WTC11 (cell line): ENCODE measurements around the gene MDH1. TPM values are rescaled to one million over a fixed set of nuclear protein-coding genes. Genes with fewer than 3 reads are reported as not detected.

Source experiments
- ATAC-seq: fragments of 200-7000 bp; cut with Tn5 transposase; 2 replicates; pipeline ENCODE4 v1.10.0; 2021; ENCODE audit warnings: mild to moderate bottlenecking, moderate library complexity
- CTCF ChIA-PET: fragments of 300-600 bp; sonication (Branson Sonifier 250); formaldehyde crosslinking; loops from one replicate; lab custom pipeline; 2021; ENCODE audit warnings: antibody characterized with exemption; lab: Charles Lee
- POLR2A ChIA-PET: fragments of 350-600 bp; sonication (Branson Sonifier 250); formaldehyde crosslinking; loops from one replicate; lab custom pipeline; 2021; ENCODE audit warnings: antibody characterized with exemption; lab: Charles Lee
- DNase-seq: peaks from one replicate; pipeline ENCODE4 v3.0.0; 2021; ENCODE audit warnings: low spot score
- H3K27ac Mint-ChIP-seq: 2 replicates; pipeline ENCODE4 v1.8.0; 2021; ENCODE audit warnings: mixed read lengths
- H3K27me3 Mint-ChIP-seq: 2 replicates; pipeline ENCODE4 v1.8.0; 2021; ENCODE audit warnings: low read depth, mild to moderate bottlenecking, moderate library complexity, mixed read lengths
- H3K36me3 Mint-ChIP-seq: 2 replicates; pipeline ENCODE4 v1.8.0; 2021; ENCODE audit warnings: mixed read lengths
- H3K4me1 Mint-ChIP-seq: 2 replicates; pipeline ENCODE4 v1.8.0; 2022; ENCODE audit warnings: mixed read lengths
- H3K4me3 Mint-ChIP-seq: 2 replicates; pipeline ENCODE4 v1.8.0; 2021; ENCODE audit warnings: mild to moderate bottlenecking, moderate library complexity, mixed read lengths
- H3K9me3 Mint-ChIP-seq: 2 replicates; pipeline ENCODE4 v1.8.0; 2021; ENCODE audit warnings: mixed read lengths
- AFF4 ChIP-seq: sonication (generic); formaldehyde crosslinking; IDR thresholded peaks from 2 replicates; pipeline ENCODE4 v1.8.1; 2023; ENCODE audit warnings: mild to moderate bottlenecking, missing genetic modification reagents, borderline replicate concordance
- FOXJ3 ChIP-seq: sonication (generic); formaldehyde crosslinking; IDR thresholded peaks from 2 replicates; pipeline ENCODE4 v1.9.0; 2021; ENCODE audit warnings: missing genetic modification reagents, mild to moderate bottlenecking, borderline replicate concordance
- FOXK1 ChIP-seq: sonication (generic); formaldehyde crosslinking; IDR thresholded peaks from 2 replicates; pipeline ENCODE4 v1.8.0; 2022; ENCODE audit warnings: mild to moderate bottlenecking, moderate library complexity, missing genetic modification reagents
- GTF2I ChIP-seq: fragments of 250-450 bp; sonication (Bioruptor Pico); conservative IDR thresholded peaks from 2 replicates; pipeline ENCODE4 v1.4.0; 2021; ENCODE audit warnings: mild to moderate bottlenecking
- HMGA2 ChIP-seq: fragments of 250-450 bp; sonication (Bioruptor Pico); IDR thresholded peaks from 2 replicates; pipeline ENCODE4 v1.4.0; 2021; ENCODE audit warnings: mild to moderate bottlenecking, moderate library complexity
- MAX ChIP-seq: sonication (generic); formaldehyde crosslinking; IDR thresholded peaks from 2 replicates; pipeline ENCODE4 v1.8.0; 2022; ENCODE audit warnings: mild to moderate bottlenecking, missing genetic modification reagents
- MYBL2 ChIP-seq: sonication (generic); formaldehyde crosslinking; IDR thresholded peaks from 2 replicates; pipeline ENCODE4 v1.8.1; 2023; ENCODE audit warnings: mild to moderate bottlenecking, moderate library complexity, missing genetic modification reagents
- NR3C1 ChIP-seq: sonication (generic); formaldehyde crosslinking; conservative IDR thresholded peaks from 2 replicates; pipeline ENCODE4 v1.8.1; 2023; ENCODE audit warnings: low read depth, mild to moderate bottlenecking, missing genetic modification reagents
- SMAD3 ChIP-seq: sonication (generic); formaldehyde crosslinking; IDR thresholded peaks from 2 replicates; pipeline ENCODE4 v1.8.0; 2022; ENCODE audit warnings: missing genetic modification reagents, mild to moderate bottlenecking, borderline replicate concordance
- TP53 ChIP-seq: sonication (generic); formaldehyde crosslinking; IDR thresholded peaks from 2 replicates; pipeline ENCODE4 v1.8.1; 2023; ENCODE audit warnings: mild to moderate bottlenecking, missing genetic modification reagents
- USF2 ChIP-seq: sonication (generic); formaldehyde crosslinking; IDR thresholded peaks from 2 replicates; pipeline ENCODE4 v1.8.1; 2023; ENCODE audit warnings: mild to moderate bottlenecking, missing genetic modification reagents, moderate library complexity
- ZBTB21 ChIP-seq: sonication (generic); formaldehyde crosslinking; IDR thresholded peaks from 2 replicates; pipeline ENCODE4 v1.8.1; 2023; ENCODE audit warnings: mild to moderate bottlenecking, missing genetic modification reagents, borderline replicate concordance
- ZBTB43 ChIP-seq: sonication (generic); formaldehyde crosslinking; IDR thresholded peaks from 2 replicates; pipeline ENCODE4 v1.8.1; 2023; ENCODE audit warnings: mild to moderate bottlenecking, missing genetic modification reagents
- ZNF317 ChIP-seq: sonication (generic); formaldehyde crosslinking; IDR thresholded peaks from 2 replicates; pipeline ENCODE4 v1.8.1; 2023; ENCODE audit warnings: low read depth, mild to moderate bottlenecking, moderate library complexity, missing genetic modification reagents, borderline replicate concordance
- ZNF423 ChIP-seq: fragments of 250-450 bp; sonication (Bioruptor Pico); IDR thresholded peaks from 2 replicates; pipeline ENCODE4 v2.1.2; 2022; ENCODE audit warnings: mild to moderate bottlenecking, moderate library complexity
- ZNF425 ChIP-seq: fragments of 250-450 bp; sonication (Bioruptor Pico); conservative IDR thresholded peaks from 2 replicates; pipeline ENCODE4 v1.9.0; 2021; ENCODE audit warnings: mild to moderate bottlenecking
- total RNA-seq: library from RNA; stranded (reverse); gene quantifications from 3 replicates; pipeline ENCODE4 v1.2.3, GENCODE V29; 2021

MDH1 gene
- total RNA-seq, 1 experiment from 2014 or later = 259 TPM

- ATAC-seq = no peak
- TF ChIP-seq ZNF425 (CRISPR knock-in tag) = no peak
- no peak for TF ChIP-seq MYBL2 (CRISPR knock-in tag)
- no peak for TF ChIP-seq SMAD3 (CRISPR knock-in tag)
- TF ChIP-seq MAX (CRISPR knock-in tag) = no peak
- TF ChIP-seq FOXK1 = no peak
- TF ChIP-seq GTF2I (CRISPR knock-in tag) = no peak
- TF ChIP-seq ZBTB43 (CRISPR knock-in tag) = no peak
- TF ChIP-seq NR3C1 (CRISPR knock-in tag) = no peak
- TF ChIP-seq HMGA2 (CRISPR knock-in tag) = no peak
- TF ChIP-seq FOXJ3 (CRISPR knock-in tag) = no peak
- no peak for TF ChIP-seq AFF4
- TF ChIP-seq ZNF423 = no peak
- TF ChIP-seq ZNF317 (CRISPR knock-in tag) = no peak
- no peak for TF ChIP-seq TP53
- TF ChIP-seq USF2 (CRISPR knock-in tag) = no peak
- TF ChIP-seq, all 79 proteins: peak for 0
- Mint-ChIP-seq H3K4me1 (peaks cover 17% of the 10 kb centered on the region), H3K27ac (no peak overlapping the region), H3K9me3 (peaks cover 47% of the 10 kb centered on the region), H3K4me3 (no peak overlapping the region), H3K36me3 (peaks cover 49% of the 10 kb centered on the region), H3K27me3 (no peaks in the 10 kb centered on the region)
- DNase-seq = no peak
- POLR2A ChIA-PET = no interaction called here
- CTCF ChIA-PET = no interaction called here
These were observed 26.0 kb upstream of the MDH1 start for GRCh38 chr2:63562751-63563150.

- H3K4me1 Mint-ChIP-seq = peaks cover 35% of the 10 kb centered on the region
- no peaks in the 10 kb centered on the region for H3K27me3 Mint-ChIP-seq
- ChIA-PET POLR2A (no interaction called here), CTCF (interaction anchor here (1.6 kb wide), 1 partner anchor 145 kb away, joined by 3 read pairs; no protein-coding TSS in a partner anchor)
- H3K9me3 Mint-ChIP-seq = peaks cover 47% of the 10 kb centered on the region
- DNase-seq = no peak
- no peak for TF ChIP-seq ZBTB21 (CRISPR knock-in tag)
- TF ChIP-seq, all 79 proteins: peak for 0
- Mint-ChIP-seq H3K27ac (no peak overlapping the region), H3K36me3 (peaks cover 51% of the 10 kb centered on the region), H3K4me3 (no peak overlapping the region)
- ATAC-seq = no peak
These were observed 19.0 kb upstream of the MDH1 start for GRCh38 chr2:63569740-63570139.
